Activated naive CD4-positive, alpha-beta T cell treated with anti-CD3 and anti-CD28 coated beads, Interleukin-2, amount 10 ng/mL, durations not matched to agents 7 days and 5 days (primary cell): Measurements from ENCODE around the gene OTULINL.
A peak's percentile ranks its signal among the peaks of the same experiment; 100 is the strongest.
"Not testable (repeated sequence)": the region's sequence is repeated elsewhere in the genome, so short reads cannot be mapped to it uniquely, and the experiment has no call there.

Experiments used
- CTCF ChIA-PET: fragments of 350-600 bp; sonication (Branson Sonifier 250); formaldehyde crosslinking; loops from one replicate; lab custom pipeline; 2021; ENCODE audit warnings: antibody characterized with exemption; lab: Charles Lee
- DNase-seq: peaks from one replicate; pipeline ENCODE4 v3.0.0-alpha.2; 2020
- H3K27ac Mint-ChIP-seq: one replicate; pipeline ENCODE4 v1.8.0; 2021; ENCODE audit warnings: mild to moderate bottlenecking, moderate library complexity, mixed read lengths
- H3K27me3 Mint-ChIP-seq: one replicate; pipeline ENCODE4 v1.8.0; 2021; ENCODE audit warnings: mild to moderate bottlenecking, mixed read lengths
- H3K36me3 Mint-ChIP-seq: one replicate; pipeline ENCODE4 v1.8.0; 2021; ENCODE audit warnings: mixed read lengths
- H3K4me1 Mint-ChIP-seq: one replicate; pipeline ENCODE4 v1.8.0; 2021; ENCODE audit warnings: mixed read lengths
- H3K4me3 Mint-ChIP-seq: one replicate; pipeline ENCODE4 v1.8.0; 2021; ENCODE audit warnings: mild to moderate bottlenecking, moderate library complexity, mixed read lengths
- H3K9me3 Mint-ChIP-seq: one replicate; pipeline ENCODE4 v1.8.0; 2021; ENCODE audit warnings: mixed read lengths

OTULINL gene

GRCh38 chr5:14581106-14581890 is at the start of gene OTULINL:
Gene OTULINL, plus strand, starts transcription at chr5:14581792. Its CDS starts 103 bp downstream, at chr5:14581895.
- peaks cover 39% of the 10 kb centered on the region for H3K4me1 Mint-ChIP-seq
- H3K9me3 Mint-ChIP-seq, result peaks cover 4% of the 10 kb centered on the region
- DNase-seq, result peak; percentile 91
- H3K36me3 Mint-ChIP-seq, result peaks cover 23% of the 10 kb centered on the region
- CTCF ChIA-PET, result interaction anchor here (1.2 to 2.3 kb wide), 6 partner anchors 11 to 230 kb away, joined by 3 to 15 read pairs (median 6); no protein-coding TSS in a partner anchor
- H3K27ac Mint-ChIP-seq, result peak within 1 kb of the TSS; percentile 88
- peak within 1 kb of the TSS; percentile 84 for H3K4me3 Mint-ChIP-seq
- peaks cover 25% of the 10 kb centered on the region for H3K27me3 Mint-ChIP-seq

GRCh38 chr5:14532180-14532579 is 49.4 kb upstream of the OTULINL start:
- no peaks in the 10 kb centered on the region for H3K4me1 Mint-ChIP-seq
- H3K9me3 Mint-ChIP-seq, result no peaks in the 10 kb centered on the region
- H3K4me3 Mint-ChIP-seq, result no peak overlapping the region
- H3K27ac Mint-ChIP-seq, result no peak overlapping the region
- H3K36me3 Mint-ChIP-seq, result no peaks in the 10 kb centered on the region
- no peak for DNase-seq
- CTCF ChIA-PET, result no interaction called here
- peaks cover 7% of the 10 kb centered on the region for H3K27me3 Mint-ChIP-seq

DNA sequence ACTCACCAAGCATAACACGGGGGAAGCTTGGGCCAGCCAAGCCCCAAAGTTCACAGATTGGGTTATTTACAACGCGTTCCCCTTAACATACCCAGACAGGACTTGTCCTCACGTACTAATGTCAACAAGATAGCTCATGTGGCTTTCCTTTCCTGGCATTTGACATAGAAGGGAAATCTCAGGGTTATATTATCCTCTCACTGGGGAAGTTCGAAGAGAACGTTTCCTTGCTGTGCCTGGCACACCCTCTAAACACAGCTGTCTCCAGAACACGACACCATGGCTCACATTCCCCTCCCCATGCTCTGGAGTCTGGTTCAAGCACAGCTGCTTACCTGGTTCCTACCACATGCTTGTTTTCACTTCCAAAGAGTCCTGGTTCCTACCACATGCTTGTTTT is 46.8 kb upstream of the OTULINL start:
- H3K27ac Mint-ChIP-seq, result no peak overlapping the region
- H3K4me1 Mint-ChIP-seq, result no peaks in the 10 kb centered on the region
- DNase-seq, result no peak
- H3K4me3 Mint-ChIP-seq, result no peak overlapping the region
- H3K36me3 Mint-ChIP-seq, result no peaks in the 10 kb centered on the region
- H3K27me3 Mint-ChIP-seq, result peaks cover 12% of the 10 kb centered on the region
- no peaks in the 10 kb centered on the region for H3K9me3 Mint-ChIP-seq
- CTCF ChIA-PET, result no interaction called here

- Mint-ChIP-seq H3K27ac (no peak overlapping the region), H3K9me3 (peaks cover 14% of the 10 kb centered on the region), H3K27me3 (peaks cover 14% of the 10 kb centered on the region), H3K36me3 (no peaks in the 10 kb centered on the region), H3K4me3 (no peak overlapping the region), H3K4me1 (peaks cover 7% of the 10 kb centered on the region)
- DNase-seq, result no peak
- CTCF ChIA-PET, result interaction anchor here (1.6 to 2.1 kb wide), 2 partner anchors 103 to 127 kb away, joined by 3 to 7 read pairs; no protein-coding TSS in a partner anchor
These were observed 36.3 kb upstream of the OTULINL start for GRCh38 chr5:14545308-14545707.

GRCh38 chr5:14545862-14546261 is 35.7 kb upstream of the OTULINL start:
- H3K27ac Mint-ChIP-seq, result no peak overlapping the region

GRCh38 chr5:14547666-14548065 is 33.9 kb upstream of the OTULINL start:
- Mint-ChIP-seq H3K9me3 (peaks cover 2% of the 10 kb centered on the region), H3K27ac (no peak overlapping the region), H3K4me1 (peaks cover 7% of the 10 kb centered on the region), H3K4me3 (no peak overlapping the region), H3K36me3 (no peaks in the 10 kb centered on the region), H3K27me3 (peaks cover 8% of the 10 kb centered on the region)
- CTCF ChIA-PET, result no interaction called here
- DNase-seq, result no peak

More at GRCh38 chr5:14545862-14546261, 35.7 kb upstream of the OTULINL start:
- peaks cover 14% of the 10 kb centered on the region for H3K27me3 Mint-ChIP-seq
- no peak overlapping the region for H3K4me3 Mint-ChIP-seq
- H3K36me3 Mint-ChIP-seq, result no peaks in the 10 kb centered on the region
- no peak for DNase-seq
- peaks cover 11% of the 10 kb centered on the region for H3K9me3 Mint-ChIP-seq
- CTCF ChIA-PET, result no interaction called here
- peaks cover 7% of the 10 kb centered on the region for H3K4me1 Mint-ChIP-seq

- Mint-ChIP-seq H3K27ac (no peak overlapping the region), H3K27me3 (no peaks in the 10 kb centered on the region), H3K9me3 (peaks cover 4% of the 10 kb centered on the region), H3K4me3 (no peak overlapping the region), H3K4me1 (peaks cover 7% of the 10 kb centered on the region), H3K36me3 (no peaks in the 10 kb centered on the region)
- DNase-seq, result no peak
- CTCF ChIA-PET, result no interaction called here
These were observed 30.4 kb upstream of the OTULINL start for GRCh38 chr5:14551211-14551610.

DNA sequence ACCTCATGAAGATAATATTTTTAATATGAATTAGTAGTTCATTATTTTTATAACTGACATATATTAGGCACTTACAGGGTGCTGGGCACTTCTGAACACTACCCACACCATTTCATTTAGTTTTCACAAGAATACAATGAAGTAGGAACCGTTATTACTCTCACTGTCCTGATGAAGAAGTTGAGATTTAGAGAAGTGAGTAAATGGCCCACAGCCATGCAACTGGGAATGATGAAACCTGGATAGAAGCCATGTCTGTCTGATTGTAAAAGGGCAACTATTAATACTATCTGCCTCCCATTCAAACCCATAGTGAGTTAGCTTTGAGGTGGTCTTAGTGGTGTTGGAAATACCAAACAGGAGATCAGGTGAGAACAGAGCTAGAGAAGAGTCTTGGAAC is 29.6 kb upstream of the OTULINL start:
- Mint-ChIP-seq H3K27me3 (no peaks in the 10 kb centered on the region), H3K9me3 (peaks cover 4% of the 10 kb centered on the region), H3K4me1 (peaks cover 7% of the 10 kb centered on the region), H3K27ac (no peak overlapping the region), H3K36me3 (no peaks in the 10 kb centered on the region), H3K4me3 (no peak overlapping the region)
- CTCF ChIA-PET, result no interaction called here
- no peak for DNase-seq

DNA sequence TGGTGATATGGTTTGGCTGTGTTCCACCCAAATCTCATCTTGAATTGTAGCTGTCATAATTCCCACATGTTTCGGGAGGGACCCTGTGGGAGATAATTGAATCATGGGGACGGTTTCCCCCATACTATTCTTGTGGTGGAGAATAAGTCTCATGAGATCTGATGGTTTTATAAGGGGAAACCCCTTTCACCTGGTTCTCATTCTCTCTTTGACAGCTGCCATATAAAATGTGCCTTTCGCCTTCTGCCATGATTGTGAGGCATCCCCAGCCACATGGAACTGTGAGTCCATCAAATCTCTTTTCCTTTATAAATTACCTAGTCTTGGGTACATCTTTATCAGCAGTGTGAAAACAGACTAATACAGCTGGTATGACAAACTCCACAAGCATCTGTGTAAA is 27.3 kb upstream of the OTULINL start:
- H3K9me3 Mint-ChIP-seq, H3K27me3 Mint-ChIP-seq, H3K4me3 Mint-ChIP-seq, H3K27ac Mint-ChIP-seq, CTCF ChIA-PET, H3K36me3 Mint-ChIP-seq, H3K4me1 Mint-ChIP-seq, DNase-seq: not testable (repeated sequence)

GRCh38 chr5:14556015-14556414 is 25.6 kb upstream of the OTULINL start:
- CTCF ChIA-PET, result interaction anchor here (0.5 kb wide), 1 partner anchor 291 kb away, joined by 3 read pairs; no protein-coding TSS in a partner anchor
- H3K4me3 Mint-ChIP-seq, result no peak overlapping the region
- peaks cover 4% of the 10 kb centered on the region for H3K9me3 Mint-ChIP-seq
- H3K27ac Mint-ChIP-seq, result no peak overlapping the region
- no peaks in the 10 kb centered on the region for H3K27me3 Mint-ChIP-seq
- DNase-seq, result no peak
- peaks cover 2% of the 10 kb centered on the region for H3K36me3 Mint-ChIP-seq
- H3K4me1 Mint-ChIP-seq, result peaks cover 20% of the 10 kb centered on the region

- peaks cover 2% of the 10 kb centered on the region for H3K9me3 Mint-ChIP-seq
- H3K4me1 Mint-ChIP-seq, result peaks cover 22% of the 10 kb centered on the region
- no peak for DNase-seq
- no peaks in the 10 kb centered on the region for H3K27me3 Mint-ChIP-seq
- no peak overlapping the region for H3K27ac Mint-ChIP-seq
- CTCF ChIA-PET, result no interaction called here
- H3K36me3 Mint-ChIP-seq, result peaks cover 2% of the 10 kb centered on the region
- H3K4me3 Mint-ChIP-seq, result no peak overlapping the region
These were observed 24.3 kb upstream of the OTULINL start for GRCh38 chr5:14557203-14557770.

DNA sequence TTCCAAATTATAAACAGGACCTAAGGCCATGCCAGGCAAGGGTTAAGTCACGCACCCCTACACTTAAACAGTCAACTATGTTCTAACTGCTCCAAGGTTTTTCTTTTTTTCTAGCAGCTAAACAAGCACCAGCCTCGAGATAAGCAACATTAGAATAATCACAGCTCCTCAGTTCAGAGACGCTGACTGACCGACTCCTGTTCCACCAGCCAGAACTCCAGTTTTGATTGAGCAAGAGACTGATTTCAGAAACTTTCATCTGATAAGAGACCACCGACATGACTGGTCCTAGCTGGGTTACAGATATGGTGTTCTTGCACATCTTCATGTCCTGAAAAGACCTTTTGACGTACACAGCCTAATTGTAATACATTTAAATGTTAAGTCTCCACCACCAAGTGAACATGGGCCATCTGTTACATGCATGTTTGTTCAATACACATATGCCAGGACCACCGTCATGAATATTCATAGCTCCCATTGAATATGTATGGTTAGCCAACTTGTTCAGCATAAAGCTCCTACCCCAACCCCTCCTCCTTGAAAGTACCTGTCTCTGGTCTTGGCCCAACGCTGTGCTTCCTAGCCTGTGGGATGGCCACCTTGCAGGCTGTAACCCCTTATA is 23.7 kb upstream of the OTULINL start:
- Mint-ChIP-seq H3K4me3 (no peak overlapping the region), H3K4me1 (peaks cover 22% of the 10 kb centered on the region), H3K27ac (no peak overlapping the region), H3K36me3 (peaks cover 2% of the 10 kb centered on the region), H3K27me3 (no peaks in the 10 kb centered on the region), H3K9me3 (peaks cover 2% of the 10 kb centered on the region)
- DNase-seq, result no peak
- CTCF ChIA-PET, result no interaction called here

GRCh38 chr5:14560091-14560595 is 21.4 kb upstream of the OTULINL start:
- peak; percentile 24 for DNase-seq
- CTCF ChIA-PET, result interaction anchor here (1.1 kb wide), 1 partner anchor 160 kb away, joined by 3 read pairs; no protein-coding TSS in a partner anchor
- Mint-ChIP-seq H3K9me3 (no peaks in the 10 kb centered on the region), H3K27ac (peak overlapping the region; percentile 78), H3K36me3 (peaks cover 2% of the 10 kb centered on the region), H3K27me3 (no peaks in the 10 kb centered on the region), H3K4me1 (peaks cover 22% of the 10 kb centered on the region), H3K4me3 (peak overlapping the region; percentile 25)

DNA sequence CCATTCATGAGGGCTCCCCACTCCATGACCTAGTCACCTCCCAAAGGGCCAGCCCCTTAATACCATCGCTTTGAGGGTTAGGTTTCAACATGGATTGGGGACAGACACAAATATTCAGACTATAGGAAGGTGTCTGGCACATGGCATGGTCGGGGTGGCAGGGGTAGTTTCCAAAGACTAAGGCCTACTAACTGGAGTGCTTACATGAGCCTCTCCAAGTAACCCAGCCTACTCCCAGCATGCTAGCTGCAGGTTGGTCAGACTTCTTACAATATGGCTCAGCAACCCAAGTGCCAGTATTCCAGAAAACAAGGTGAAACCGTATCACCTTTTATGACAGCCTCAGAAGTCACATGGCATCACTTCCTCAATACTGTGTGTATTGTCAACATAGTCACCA is 19.9 kb upstream of the OTULINL start:
- CTCF ChIA-PET, result no interaction called here
- DNase-seq, result no peak
- Mint-ChIP-seq H3K9me3 (peaks cover under 1% of the 10 kb centered on the region), H3K27ac (no peak overlapping the region), H3K36me3 (peaks cover 2% of the 10 kb centered on the region), H3K4me1 (peaks cover 22% of the 10 kb centered on the region), H3K4me3 (no peak overlapping the region), H3K27me3 (no peaks in the 10 kb centered on the region)
